Skeletal muscle tissue (tissue), 4 donors: ENCODE data around the gene MKNK1. TPM values are rescaled to one million over a fixed set of nuclear protein-coding genes. Genes with fewer than 3 reads are reported as not detected.

Experiments
- H3K27ac ChIP-seq: one replicate; pipeline ENCODE4 v1.7.0; 2013; ENCODE audit warnings: mild to moderate bottlenecking, low read depth, low read length, inconsistent platforms
- H3K27me3 ChIP-seq, 3 donors: one replicate each; pipeline ENCODE4 v1.7.0; 2013; ENCODE audit warnings: low read length in 3 of 3; ENCODE audit not compliant: control insufficient read depth in 3 of 3, insufficient read depth in 3 of 3
- H3K36me3 ChIP-seq, 3 donors: one replicate each; pipeline ENCODE4 v1.7.0; 2013; ENCODE audit warnings: low read length in 3 of 3; ENCODE audit not compliant: control insufficient read depth in 3 of 3, insufficient read depth in 3 of 3
- H3K4me1 ChIP-seq, 3 donors: one replicate each; pipeline ENCODE4 v1.7.0; 2013; ENCODE audit warnings: low read length in 3 of 3, mild to moderate bottlenecking in 3 of 3; ENCODE audit not compliant: control insufficient read depth in 3 of 3, insufficient read depth in 3 of 3
- H3K4me3 ChIP-seq, 3 donors: one replicate each; pipeline ENCODE4 v1.7.0; 2013; ENCODE audit warnings: low read length in 3 of 3
- H3K9ac ChIP-seq, 3 donors: one replicate each; pipeline ENCODE4 v1.7.0; 2013; ENCODE audit warnings: low read length in 3 of 3, mild to moderate bottlenecking in 3 of 3, moderate library complexity in 2 of 3, low read depth in 1 of 3
- H3K9me3 ChIP-seq, 3 donors: one replicate each; pipeline ENCODE4 v1.7.0; 2013; ENCODE audit warnings: low read length in 3 of 3; ENCODE audit not compliant: control insufficient read depth in 3 of 3
- total RNA-seq: library from RNA; depleted of rRNA; stranded (reverse); fragments of >200 nt; gene quantifications from one replicate; pipeline ENCODE4 v1.2.3, GENCODE V29; 2014
- donor health status: Osteomylitis.

Gene MKNK1
- total RNA-seq, 1 donor from 2014 or later: 20.4 TPM

DNA sequence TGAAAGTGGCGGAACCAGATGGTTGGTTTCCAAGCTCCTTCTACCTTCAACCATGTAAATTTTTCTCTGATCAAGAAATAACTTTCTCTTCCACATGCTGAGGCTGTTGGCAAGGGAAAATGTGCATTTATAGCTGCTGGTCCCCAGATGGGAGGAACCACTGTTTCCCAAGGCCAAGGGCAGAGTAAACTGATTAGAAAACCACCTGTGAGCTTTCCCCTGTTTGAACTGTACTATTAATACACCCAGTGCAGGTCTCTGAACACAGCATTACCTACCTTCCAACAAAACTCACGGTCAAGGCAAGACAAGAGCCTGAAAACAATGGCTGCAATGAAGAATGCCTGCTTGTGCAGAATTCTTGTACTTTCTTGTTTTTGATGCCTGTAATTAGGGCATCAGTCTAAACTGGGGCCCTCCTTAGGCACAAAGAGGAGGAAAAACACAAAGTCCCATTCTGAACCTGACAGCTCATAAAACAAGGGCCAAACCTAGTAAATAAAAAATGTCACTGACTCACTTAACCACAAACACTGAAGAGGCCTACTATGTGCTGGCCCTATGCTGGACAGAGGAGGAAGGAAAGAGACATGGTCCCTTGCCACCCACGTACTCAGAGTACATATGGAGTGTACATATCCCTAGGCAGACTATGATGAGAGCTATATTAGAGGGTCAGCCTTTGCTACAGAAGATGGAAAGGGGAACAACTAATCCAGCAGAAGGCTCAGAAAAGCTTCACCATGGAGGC, 2.6 kb downstream of the MKNK1 start:
- Histone ChIP-seq H3K9ac (no peak overlapping the region), H3K36me3 (no peaks in the 10 kb centered on the region), H3K27ac (no peak overlapping the region), H3K4me3 (no peak overlapping the region), H3K4me1 (peaks cover 32 to 50% (median 45%) of the 10 kb centered on the region in 3 donors), H3K9me3 (no peaks in the 10 kb centered on the region), H3K27me3 (no peaks in the 10 kb centered on the region)

DNA sequence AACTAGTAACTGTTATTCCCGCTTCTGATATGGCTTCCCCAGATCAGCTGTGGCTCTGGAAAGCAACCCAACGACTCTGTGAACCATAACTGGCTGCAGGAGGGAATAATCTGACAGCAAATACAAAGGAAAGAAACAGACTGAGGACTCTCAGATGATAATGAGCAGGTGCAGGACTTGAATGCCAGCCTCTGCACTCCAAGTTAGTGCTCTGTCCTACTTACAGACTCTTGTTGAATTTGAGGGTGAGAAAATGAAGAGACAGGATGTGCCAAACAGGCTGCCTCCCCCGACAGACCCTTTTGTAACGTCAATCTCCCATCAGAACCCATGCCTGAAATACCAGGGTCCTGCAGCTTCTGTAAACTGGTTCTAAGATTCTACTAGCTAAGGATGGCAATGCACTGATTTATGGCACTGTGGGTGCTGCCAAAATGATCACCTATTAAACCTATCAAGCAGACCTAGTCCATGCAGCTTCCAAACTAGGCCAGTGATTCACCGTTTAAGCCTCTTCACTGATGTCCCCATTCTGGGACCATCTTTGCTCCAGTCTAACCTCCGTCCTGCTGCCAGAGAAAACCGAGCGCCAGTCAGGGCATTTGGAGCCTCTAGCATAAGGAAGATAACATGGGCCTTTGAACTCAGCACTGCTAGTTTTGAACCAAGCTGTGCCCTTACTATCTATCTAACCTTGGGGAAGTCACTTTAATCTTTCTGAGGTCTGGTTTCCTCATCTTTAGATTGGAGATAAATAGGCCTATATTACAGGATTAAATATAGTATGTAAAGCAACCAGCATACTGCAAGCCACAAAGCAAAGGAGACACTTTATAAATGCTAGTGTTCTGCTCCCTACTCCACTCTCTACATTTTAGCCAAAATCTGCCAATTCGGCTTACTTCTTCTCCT, 4.8 kb downstream of the MKNK1 start:
- peaks cover 15 to 39% (median 38%) of the 10 kb centered on the region in 3 donors for H3K4me1 ChIP-seq
- no peaks in the 10 kb centered on the region for H3K36me3 ChIP-seq
- H3K27ac ChIP-seq: no peak overlapping the region
- H3K27me3 ChIP-seq: no peaks in the 10 kb centered on the region
- H3K4me3 ChIP-seq: no peak overlapping the region
- peak overlapping the region in 1 of 3 donors; percentile 5 for H3K9ac ChIP-seq
- H3K9me3 ChIP-seq: no peaks in the 10 kb centered on the region

DNA sequence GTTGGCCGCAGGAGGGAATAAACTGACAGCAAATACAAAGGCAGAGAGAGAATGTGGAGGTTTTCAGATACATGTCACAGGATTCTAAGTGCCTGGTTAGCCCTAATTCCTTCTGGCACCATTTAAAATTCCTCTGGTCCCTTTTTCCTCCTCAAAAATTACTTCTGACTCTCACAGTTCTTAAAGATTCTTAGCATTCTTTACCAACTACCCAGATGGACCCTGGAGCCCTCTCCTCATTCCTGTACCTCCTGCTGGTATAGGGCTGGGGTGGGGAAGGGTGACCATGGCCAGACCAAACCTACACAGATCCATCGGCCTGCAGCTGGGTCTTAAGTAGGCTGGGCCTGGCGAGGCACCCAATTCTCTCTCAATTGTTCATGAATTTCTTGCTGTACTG, 7.2 kb downstream of the MKNK1 start:
- Histone ChIP-seq H3K36me3 (peaks cover 17 to 18% (median 17%) of the 10 kb centered on the region in 3 donors), H3K9me3 (no peaks in the 10 kb centered on the region), H3K27ac (no peak overlapping the region), H3K9ac (no peak overlapping the region), H3K4me1 (peaks cover 2 to 28% (median 23%) of the 10 kb centered on the region in 3 donors), H3K27me3 (no peaks in the 10 kb centered on the region), H3K4me3 (no peak overlapping the region)

DNA sequence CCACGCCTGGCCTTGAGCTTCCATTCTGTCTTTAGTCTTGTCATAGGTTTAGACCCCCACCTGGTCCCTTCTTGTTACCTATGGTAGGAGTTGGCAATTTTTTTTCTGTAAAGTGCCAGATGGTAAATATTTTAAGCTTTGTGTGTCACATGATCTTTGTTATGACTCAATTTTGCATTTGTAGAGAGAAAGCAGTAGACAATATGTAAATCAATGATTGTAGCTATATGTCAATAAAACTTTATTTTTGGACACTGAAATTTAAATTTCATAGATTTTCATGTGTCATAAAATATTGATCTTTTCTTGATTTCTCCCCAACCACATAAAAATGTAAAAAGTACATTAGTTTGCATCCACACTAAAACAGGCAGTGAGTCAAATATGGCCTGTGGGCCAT, 8.0 kb downstream of the MKNK1 start:
- no peaks in the 10 kb centered on the region for H3K27me3 ChIP-seq
- H3K27ac ChIP-seq: peak overlapping the region; percentile 48
- H3K4me3 ChIP-seq: no peak overlapping the region
- H3K36me3 ChIP-seq: peaks cover 24 to 26% (median 25%) of the 10 kb centered on the region in 3 donors
- no peak overlapping the region for H3K9ac ChIP-seq
- H3K9me3 ChIP-seq: no peaks in the 10 kb centered on the region
- H3K4me1 ChIP-seq: peaks cover 2 to 23% (median 15%) of the 10 kb centered on the region in 3 donors

DNA sequence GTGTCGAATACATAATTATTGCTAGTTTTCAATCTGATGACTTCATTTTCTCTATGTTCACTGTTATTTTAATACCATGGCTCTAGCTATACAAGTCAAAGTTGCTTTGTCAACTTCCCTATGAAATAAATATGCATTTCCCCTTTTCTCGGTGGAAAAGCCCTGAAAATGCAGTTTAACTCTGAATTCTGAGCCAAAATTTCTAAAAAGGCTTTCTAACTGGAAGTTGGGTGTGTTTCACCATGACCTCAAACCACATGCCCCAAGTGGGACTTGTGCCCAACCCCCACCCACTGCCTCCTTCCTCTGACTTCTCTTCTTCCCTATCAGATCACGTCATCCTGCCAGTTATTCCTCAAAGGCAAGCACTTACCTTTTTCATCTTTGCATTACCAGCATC, 8.9 kb downstream of the MKNK1 start:
- Histone ChIP-seq H3K9ac (no peak overlapping the region), H3K4me3 (no peak overlapping the region), H3K36me3 (peaks cover 26 to 33% (median 33%) of the 10 kb centered on the region in 3 donors), H3K4me1 (peaks cover 2 to 22% (median 15%) of the 10 kb centered on the region in 3 donors), H3K27ac (peak overlapping the region; percentile 57), H3K9me3 (no peaks in the 10 kb centered on the region), H3K27me3 (no peaks in the 10 kb centered on the region)

DNA sequence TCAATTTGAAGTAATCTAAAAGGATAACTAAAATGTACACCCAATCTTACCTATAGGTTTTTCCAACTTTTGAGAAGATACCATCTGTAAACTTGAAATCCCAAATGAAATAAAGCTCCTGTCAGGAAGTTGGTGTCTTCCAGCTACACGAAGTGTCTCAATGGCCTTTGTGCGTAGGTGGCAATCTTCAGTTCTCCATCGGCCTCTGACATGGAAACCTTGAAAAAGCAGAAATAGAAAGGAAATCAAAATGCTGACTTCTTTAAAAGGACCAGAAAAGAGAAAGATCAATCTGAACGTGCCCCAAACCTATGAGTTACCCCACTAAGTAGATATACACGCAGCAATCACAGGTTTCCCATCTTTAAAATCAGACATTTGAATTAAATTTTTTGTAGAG, 10.0 kb downstream of the MKNK1 start:
- Histone ChIP-seq H3K27ac (peak overlapping the region; percentile 57), H3K4me3 (no peak overlapping the region), H3K36me3 (peaks cover 33 to 43% (median 43%) of the 10 kb centered on the region in 3 donors)

DNA sequence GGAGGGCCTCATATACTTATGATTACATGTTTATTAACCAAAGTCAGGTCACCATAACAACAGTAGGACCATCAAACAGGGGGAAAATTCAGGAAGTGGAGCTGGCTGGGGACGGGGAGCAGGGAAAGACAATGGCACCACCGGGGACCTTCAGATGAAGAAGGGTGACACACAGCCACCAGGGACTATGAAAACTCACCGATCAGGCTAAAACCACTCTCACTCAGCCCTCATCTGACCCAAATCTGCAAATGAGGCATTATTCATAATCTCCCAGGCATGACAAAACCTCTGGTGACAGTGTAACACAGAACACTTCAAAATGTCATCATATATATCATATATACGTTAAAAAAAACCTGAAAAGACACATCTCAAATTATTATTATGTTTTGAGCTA, 11.2 kb downstream of the MKNK1 start:
- no peaks in the 10 kb centered on the region for H3K27me3 ChIP-seq
- H3K9ac ChIP-seq: no peak overlapping the region
- H3K4me3 ChIP-seq: no peak overlapping the region
- H3K9me3 ChIP-seq: no peaks in the 10 kb centered on the region
- H3K4me1 ChIP-seq: peaks cover 0 to 5% (median 0%) of the 10 kb centered on the region in 3 donors
- H3K27ac ChIP-seq: no peak overlapping the region
- H3K36me3 ChIP-seq: peaks cover 36 to 47% (median 47%) of the 10 kb centered on the region in 3 donors

More for the DNA sequence above, 10.0 kb downstream of the MKNK1 start:
- H3K4me1 ChIP-seq: peaks cover 2 to 12% (median 4%) of the 10 kb centered on the region in 3 donors
- no peaks in the 10 kb centered on the region for H3K9me3 ChIP-seq
- no peaks in the 10 kb centered on the region for H3K27me3 ChIP-seq
- no peak overlapping the region for H3K9ac ChIP-seq

DNA sequence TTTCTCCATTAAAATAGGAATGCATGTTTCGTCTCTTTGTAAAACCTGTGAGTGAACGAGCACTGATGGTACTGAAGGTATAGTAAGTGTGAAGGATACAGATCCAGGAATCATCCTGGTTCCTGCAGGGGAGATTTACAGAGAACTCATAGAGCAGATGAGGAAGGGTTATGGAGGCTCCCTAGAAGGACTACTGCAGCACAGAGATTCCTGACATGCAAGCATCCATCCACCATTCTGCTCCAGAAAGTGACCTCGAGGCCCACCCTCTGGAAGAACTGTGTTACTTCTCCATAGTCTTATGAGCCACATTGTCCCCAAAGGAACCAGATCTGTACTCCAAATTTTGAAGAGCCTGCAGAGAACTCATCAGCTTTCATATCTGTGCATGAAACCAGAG, 14.5 kb downstream of the MKNK1 start:
- H3K9ac ChIP-seq: no peak overlapping the region
- no peaks in the 10 kb centered on the region for H3K9me3 ChIP-seq
- H3K36me3 ChIP-seq: peaks cover 43 to 57% (median 52%) of the 10 kb centered on the region in 3 donors
- peaks cover 0 to 5% (median 0%) of the 10 kb centered on the region in 3 donors for H3K4me1 ChIP-seq
- no peak overlapping the region for H3K27ac ChIP-seq
- H3K27me3 ChIP-seq: no peaks in the 10 kb centered on the region
- H3K4me3 ChIP-seq: no peak overlapping the region

DNA sequence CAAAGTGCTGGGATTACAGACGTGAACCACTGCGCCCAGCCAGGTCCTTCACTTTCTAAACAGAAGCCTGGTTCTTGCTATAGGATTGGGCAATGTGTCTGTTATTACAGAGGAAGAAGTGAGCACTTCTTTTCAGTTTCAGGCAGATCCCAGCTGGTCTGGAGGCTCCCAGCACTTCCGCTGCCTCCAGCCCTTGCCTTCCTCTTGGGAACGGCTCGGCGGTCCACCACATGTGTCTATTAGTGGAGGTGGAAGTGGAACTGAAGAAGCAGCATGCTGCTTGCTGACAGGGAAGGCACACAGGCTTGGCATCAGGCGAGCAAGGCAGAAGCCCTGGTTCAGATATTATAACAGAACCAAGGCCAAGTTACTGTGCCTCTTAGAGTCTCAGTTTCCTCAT, 17.0 kb downstream of the MKNK1 start:
- no peak overlapping the region for H3K27ac ChIP-seq
- peaks cover 45 to 56% (median 56%) of the 10 kb centered on the region in 3 donors for H3K36me3 ChIP-seq
- no peaks in the 10 kb centered on the region for H3K27me3 ChIP-seq
- H3K9ac ChIP-seq: no peak overlapping the region
- H3K4me1 ChIP-seq: peaks cover 0 to 5% (median 0%) of the 10 kb centered on the region in 3 donors
- no peaks in the 10 kb centered on the region for H3K9me3 ChIP-seq
- H3K4me3 ChIP-seq: no peak overlapping the region
